A549 (cell line): ENCODE measurements around the gene GOLGA2.

Source experiments
- CEBPB ChIP-seq, 2 experiments: fragments of >200 bp in 1 of 2; sonication (Bioruptor Twin) in 1 of 2; formaldehyde crosslinking in 1 of 2; IDR thresholded peaks; 2 replicates each; pipeline ENCODE4 v1.6.1; 2012 to 2016
- CHD2 ChIP-seq: fragments of 150-350 bp; IDR thresholded peaks from 2 replicates; pipeline ENCODE4 v1.6.1; 2014; ENCODE audit warnings: low read length; ENCODE audit not compliant: partially characterized antibody
- CTCF ChIP-seq: fragments of >200 bp; sonication (Bioruptor Twin); formaldehyde crosslinking; IDR thresholded peaks from 3 replicates; pipeline ENCODE4 v1.5.1; 2016
- EHMT2 ChIP-seq: fragments of 200-600 bp; sonication (generic); IDR thresholded peaks from 2 replicates; pipeline ENCODE4 v1.6.1; 2016; ENCODE audit warnings: antibody characterized with exemption, low read depth, mild to moderate bottlenecking, moderate library complexity
- EP300 ChIP-seq, 2 experiments: fragments of >200 bp; sonication (Bioruptor Twin); formaldehyde crosslinking; IDR thresholded peaks; 2 replicates in 1 of 2; 3 replicates in 1 of 2; pipeline ENCODE4 v1.6.1; 2016 to 2017
- HDAC2 ChIP-seq: fragments of 200-600 bp; sonication (generic); IDR thresholded peaks from 2 replicates; pipeline ENCODE4 v1.6.1; 2016
- KDM1A ChIP-seq: fragments of 200-600 bp; sonication (generic); IDR thresholded peaks from 2 replicates; pipeline ENCODE4 v1.6.1; 2016; ENCODE audit warnings: low read depth, mild to moderate bottlenecking
- MAX ChIP-seq: IDR thresholded peaks from 2 replicates; pipeline ENCODE4 v1.6.1; 2012
- POLR2A ChIP-seq: IDR thresholded peaks from 2 replicates; pipeline ENCODE4 v1.6.1; 2012; ENCODE audit warnings: mild to moderate bottlenecking, low read length
- RAD21 ChIP-seq, 2 experiments: fragments of >200 bp in 1 of 2; sonication (Bioruptor Twin) in 1 of 2; formaldehyde crosslinking in 1 of 2; IDR thresholded peaks in 1 of 2; conservative IDR thresholded peaks in 1 of 2; 2 replicates in 1 of 2; 3 replicates in 1 of 2; pipeline ENCODE4 v1.6.1; 2012 to 2018; ENCODE audit warnings: inconsistent platforms in 1 of 2
- REST ChIP-seq: fragments of 200-600 bp; sonication (generic); IDR thresholded peaks from 2 replicates; pipeline ENCODE4 v1.6.1; 2016; ENCODE audit warnings: antibody characterized with exemption, mild to moderate bottlenecking, moderate library complexity
- RFX5 ChIP-seq: fragments of 450-650 bp; IDR thresholded peaks from 2 replicates; pipeline ENCODE4 v1.7.1; 2014; ENCODE audit warnings: antibody characterized with exemption, mild to moderate bottlenecking, moderate library complexity

GRCh38 chr9:128259156-128259555 is 16.7 kb downstream of the GOLGA2 start:
- TF ChIP-seq CEBPB (IDR thresholded peaks at IDR 0.05) (no peak), RAD21 (conservative IDR thresholded peaks at IDR 0.05 in 1 of 2, IDR thresholded peaks at IDR 0.05 in 1 of 2) (no peak), CHD2 (no peak), HDAC2 (no peak), EHMT2 (no peak), POLR2A (no peak), KDM1A (no peak), CTCF (no peak), REST (no peak), RFX5 (no peak), EP300 (IDR thresholded peaks at IDR 0.05) (no peak), MAX (no peak)
